LHCN-M2 (cell line): ENCODE measurements around the gene WNT9A. TPM values are rescaled to one million over a fixed set of nuclear protein-coding genes. Genes with fewer than 3 reads are reported as not detected.

Experiments
- DNase-seq: peaks from one replicate; pipeline ENCODE4 v3.0.0-alpha.2; 2012; ENCODE audit warnings: low read depth
- total RNA-seq: library from RNA; depleted of rRNA; stranded (reverse); fragments of >200 nt; gene quantifications from 2 replicates; pipeline ENCODE4 v1.2.3, GENCODE V29; 2014

WNT9A gene
- total RNA-seq, 1 experiment from 2014 or later, result 3.5 TPM

GRCh38 chr1:227954163-227954850 lies 6.6 kb upstream of the WNT9A start:
- no peak for DNase-seq

DNA sequence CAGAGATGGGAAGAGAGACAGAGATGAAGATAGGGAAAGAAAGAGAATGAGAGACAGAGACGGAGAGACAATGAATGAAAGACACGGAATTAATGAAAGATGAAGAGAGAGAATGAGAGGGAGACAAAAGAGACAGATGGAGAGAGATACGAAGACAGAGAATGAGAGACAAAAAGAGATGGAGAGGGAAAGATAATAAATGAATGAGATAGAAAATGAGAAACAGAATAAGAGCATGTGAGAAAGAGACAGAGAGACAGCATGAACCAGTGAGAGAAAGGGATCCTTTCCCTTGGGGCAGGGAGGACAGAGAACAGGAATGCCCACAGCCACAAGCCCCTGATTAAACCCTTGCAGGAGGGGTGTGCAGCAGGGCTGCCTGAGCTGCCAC lies 5.3 kb upstream of the WNT9A start:
- no peak for DNase-seq

GRCh38 chr1:227952374-227953021 lies 4.8 kb upstream of the WNT9A start:
- DNase-seq, result no peak

DNA sequence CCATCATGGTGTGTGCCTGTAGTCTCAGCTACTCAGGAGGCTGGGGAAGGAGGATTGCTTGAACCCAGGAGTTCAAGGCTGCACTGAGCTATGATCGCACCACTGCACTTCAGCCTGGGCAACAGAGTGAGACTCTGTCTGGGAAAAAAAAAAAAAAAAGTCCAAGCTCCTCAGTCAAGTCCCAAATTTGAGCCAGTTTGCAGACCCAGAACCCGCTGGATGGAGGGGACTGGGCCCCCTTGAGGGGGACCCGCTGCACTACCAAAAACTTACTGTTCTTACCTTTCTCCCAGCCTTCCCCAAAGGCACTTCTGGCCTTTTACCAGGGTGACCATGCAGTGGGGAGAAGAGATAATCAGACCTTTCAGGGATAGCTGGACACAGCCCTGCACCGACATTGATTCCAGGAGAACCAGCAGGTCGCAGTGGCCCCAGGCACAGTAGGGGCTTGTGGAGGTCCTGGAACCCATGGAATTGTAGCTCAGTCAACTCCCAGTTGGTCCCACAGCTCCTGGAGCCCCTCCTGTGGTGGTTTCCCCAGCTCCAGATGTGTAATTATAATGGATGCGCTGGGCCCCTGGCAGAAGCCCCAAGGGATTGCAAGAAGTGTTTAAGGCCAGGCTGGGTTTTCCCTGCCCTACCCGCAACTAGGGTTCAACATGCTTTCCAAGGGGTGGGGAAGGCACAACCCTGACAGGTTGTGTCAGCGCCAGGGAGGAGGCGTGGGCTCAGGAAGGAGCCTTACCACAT lies 4.1 kb upstream of the WNT9A start:
- no peak for DNase-seq

DNA sequence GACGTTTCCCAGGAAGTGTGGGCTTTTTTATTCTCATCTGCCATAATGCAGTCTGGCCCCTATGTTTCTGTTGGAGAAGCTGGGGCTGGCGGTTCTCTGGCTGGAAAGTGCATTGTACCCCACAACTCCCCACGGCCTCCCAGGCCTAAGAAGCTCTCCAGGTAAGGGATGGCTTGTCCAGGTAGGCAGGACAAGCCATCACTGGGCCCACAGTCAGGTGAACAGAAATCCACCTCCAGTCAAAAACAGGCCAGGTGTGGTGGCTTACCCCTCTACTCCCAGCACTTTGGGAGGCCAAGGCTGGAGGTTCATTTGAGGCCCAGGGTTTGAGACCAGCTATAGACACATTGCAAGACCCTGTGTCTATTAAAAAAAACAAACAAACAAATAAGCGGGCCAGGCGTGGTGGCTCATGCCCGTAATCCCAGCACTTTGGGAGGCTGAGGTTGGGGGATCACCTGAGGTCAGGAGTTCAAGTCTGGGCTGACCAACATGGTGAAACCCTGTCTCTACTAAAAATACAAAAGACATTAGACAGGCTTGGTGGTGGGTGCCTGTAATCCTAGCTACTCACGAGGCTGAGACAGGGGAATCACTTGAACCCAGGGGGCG lies 3.1 kb upstream of the WNT9A start:
- no peak for DNase-seq

- no peak for DNase-seq
These were observed 2.4 kb upstream of the WNT9A start for GRCh38 chr1:227949954-227950734.

GRCh38 chr1:227949341-227949921 lies 1.7 kb upstream of the WNT9A start:
- no peak for DNase-seq

- DNase-seq, result no peak
These were observed 945 bp upstream of the WNT9A start for GRCh38 chr1:227948493-227949260.

DNA sequence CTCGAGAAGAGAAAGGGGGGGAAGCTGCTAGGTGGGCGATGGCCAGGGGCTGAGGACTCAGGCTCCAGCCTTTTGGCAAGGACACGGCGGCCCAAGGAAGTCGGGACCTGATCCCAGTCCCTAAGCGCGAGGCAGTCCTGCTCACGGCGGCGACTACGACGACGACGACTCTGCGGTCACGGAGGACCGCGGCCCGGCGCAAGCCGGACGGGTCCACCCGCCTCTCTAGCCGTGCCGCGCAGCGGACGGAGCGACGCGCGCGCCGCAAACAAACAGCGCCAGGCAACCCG lies 401 bp downstream of the WNT9A start:
- DNase-seq, result no peak

DNA sequence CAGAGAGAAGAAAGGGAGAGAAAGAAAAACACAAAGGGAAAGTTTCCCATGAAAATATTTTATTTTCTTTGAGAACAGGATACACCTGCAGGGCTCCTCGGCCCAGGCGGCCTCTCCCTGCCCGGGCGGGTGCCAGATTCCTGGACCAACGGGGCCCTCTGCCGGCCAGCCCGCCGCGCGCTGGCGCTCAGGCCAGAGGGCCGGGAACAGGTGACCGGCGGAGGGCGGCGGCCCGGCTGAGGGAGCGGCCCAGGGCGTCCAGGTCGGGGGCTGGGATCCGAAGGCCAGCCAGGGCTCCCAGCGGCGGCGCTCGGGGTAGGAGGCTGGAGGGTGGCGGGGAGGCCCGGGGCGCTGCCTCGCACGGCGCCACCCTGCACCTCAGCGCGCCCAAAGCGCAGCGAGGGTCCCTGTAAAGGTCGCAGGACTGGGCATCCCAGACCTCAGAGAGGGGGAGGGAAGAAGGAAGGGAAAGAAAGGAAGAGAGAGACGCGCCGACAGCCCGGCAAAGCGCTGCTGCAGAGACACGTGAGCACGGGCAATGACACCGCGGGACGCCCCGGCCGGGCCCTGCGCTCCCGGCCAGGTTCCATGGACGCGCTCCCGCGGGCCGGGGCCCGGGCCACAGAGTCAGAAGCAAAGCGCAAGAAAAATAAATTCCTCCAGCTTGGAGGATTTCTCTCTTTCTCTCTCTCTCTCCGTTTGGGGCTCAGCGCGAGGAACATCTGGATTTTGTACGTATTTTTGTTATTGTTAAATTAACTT lies 927 bp downstream of the WNT9A start:
- DNase-seq, result peak; percentile 67

DNA sequence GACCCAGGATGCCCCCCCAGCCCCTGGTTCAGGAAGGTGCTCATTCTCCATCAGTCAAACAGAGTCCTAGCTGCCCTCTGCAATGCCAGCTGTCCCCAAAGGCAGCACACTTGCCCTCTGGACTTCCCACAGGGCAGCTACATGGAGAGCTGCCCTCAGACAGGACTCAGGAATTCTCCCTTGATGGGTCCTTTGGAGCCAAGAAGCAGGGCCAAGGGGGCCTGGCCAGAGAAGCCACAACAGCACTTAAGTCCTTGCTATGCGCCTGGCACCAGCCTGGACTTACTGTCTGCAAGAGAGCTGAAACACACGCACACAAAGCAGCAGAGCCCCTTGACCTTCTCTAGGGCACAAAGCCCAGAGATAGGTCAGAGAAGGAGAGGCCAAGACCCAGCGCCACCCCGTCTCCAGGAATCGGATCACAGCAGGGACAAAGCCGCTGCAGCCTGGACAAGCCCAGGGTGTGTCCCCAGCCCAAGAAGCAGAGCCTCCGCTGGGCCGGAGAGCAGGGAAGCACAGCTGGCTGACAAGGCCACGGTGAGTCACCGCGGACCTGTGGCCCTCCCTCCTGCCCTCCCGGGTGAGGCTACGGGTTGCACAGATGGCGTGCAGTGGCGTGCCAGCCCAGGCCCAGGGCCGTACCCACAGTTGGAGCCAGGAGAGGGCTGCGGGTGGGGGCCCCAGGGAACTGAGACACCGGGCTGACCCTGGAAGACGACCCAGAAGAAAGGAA lies 1.7 kb downstream of the WNT9A start:
- peak; percentile 86 for DNase-seq

DNA sequence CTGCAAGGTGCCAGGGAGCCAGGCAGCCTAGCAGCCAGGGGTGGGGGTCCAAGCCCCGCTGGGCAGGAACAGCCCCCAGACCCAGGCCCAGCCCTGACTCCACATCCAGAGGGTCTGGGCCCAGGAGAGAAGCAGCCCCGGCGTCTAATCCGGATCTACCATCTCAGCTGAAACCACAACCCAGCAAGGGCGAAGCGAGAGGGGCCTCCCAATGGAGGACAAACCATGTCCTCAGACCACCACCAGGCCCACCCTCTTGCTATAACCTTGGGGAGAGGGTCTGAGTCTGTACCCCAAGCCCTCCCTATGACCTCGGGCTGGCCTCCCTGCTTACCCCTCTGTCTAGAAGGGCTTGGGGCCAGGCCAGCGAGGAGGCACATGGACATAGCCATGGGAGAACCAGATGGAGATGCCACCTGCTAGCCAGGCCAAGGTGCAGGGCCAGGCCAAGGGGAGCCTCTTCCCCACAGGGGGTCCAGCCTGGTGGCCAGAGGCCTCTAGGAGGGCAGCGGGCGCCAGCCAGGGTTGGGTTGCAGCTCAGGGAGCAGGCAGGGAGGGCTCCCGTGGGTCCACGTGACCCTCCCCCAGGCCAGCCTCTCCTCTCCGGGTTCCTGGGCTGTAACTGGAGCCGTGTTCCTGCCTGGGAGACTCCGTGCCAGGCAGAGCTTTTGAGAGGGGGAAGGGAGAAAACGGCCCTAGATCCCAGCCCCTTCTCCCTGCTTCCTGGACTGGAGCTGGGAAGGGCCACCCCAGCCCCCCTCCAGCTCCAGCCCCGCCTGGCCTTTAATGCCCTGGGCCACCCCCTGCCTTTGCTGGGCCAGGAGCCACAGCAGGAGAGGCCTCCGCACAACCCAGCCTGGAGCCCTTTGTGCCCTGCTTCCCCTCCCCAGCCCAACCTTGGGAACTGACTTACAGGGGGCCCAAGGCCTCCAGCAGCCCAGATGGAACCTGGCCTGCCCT lies 2.5 kb downstream of the WNT9A start:
- DNase-seq, result no peak

GRCh38 chr1:227944090-227944930 lies 3.4 kb downstream of the WNT9A start:
- DNase-seq, result no peak

- DNase-seq, result no peak
These were observed 4.2 kb downstream of the WNT9A start for GRCh38 chr1:227943381-227944089.

DNA sequence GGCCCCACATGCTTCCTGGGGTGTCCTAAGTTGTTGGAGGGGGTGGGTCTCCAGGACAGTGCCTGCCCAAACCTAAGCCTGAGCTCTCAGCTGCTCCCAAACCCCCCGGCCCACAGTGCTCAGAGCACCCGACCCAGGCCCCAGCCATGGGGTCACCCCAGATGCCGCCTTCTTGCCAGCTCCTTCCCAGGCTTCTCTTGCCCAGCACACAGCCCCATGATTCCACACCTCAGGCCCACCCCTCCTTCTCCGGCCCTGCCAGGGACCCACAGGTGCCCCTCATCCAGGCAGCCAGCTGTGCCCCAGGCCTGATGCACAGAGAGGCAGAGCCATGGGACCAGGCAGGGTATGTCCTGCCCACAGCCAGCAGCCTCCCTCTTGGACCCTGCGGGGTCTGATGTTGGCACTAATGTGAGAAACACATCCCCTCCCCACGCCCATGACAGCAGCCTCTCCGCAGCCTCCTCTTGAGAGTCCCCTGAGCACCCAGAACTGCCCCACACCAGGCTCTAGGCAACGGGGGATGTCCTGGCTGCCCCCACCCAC lies 4.9 kb downstream of the WNT9A start:
- no peak for DNase-seq
